Smooth muscle cell of the coronary artery (primary cell): ENCODE measurements around the gene REXO1. TPM values are rescaled to one million over a fixed set of nuclear protein-coding genes. Genes with fewer than 3 reads are reported as not detected.

ENCODE experiments used
- total RNA-seq: library from RNA; depleted of rRNA; stranded (reverse); fragments of >200 nt; gene quantifications from 2 replicates; pipeline ENCODE4 v1.2.3, GENCODE V29; 2014; ENCODE audit warnings: low replicate concordance

REXO1 gene, protein sequence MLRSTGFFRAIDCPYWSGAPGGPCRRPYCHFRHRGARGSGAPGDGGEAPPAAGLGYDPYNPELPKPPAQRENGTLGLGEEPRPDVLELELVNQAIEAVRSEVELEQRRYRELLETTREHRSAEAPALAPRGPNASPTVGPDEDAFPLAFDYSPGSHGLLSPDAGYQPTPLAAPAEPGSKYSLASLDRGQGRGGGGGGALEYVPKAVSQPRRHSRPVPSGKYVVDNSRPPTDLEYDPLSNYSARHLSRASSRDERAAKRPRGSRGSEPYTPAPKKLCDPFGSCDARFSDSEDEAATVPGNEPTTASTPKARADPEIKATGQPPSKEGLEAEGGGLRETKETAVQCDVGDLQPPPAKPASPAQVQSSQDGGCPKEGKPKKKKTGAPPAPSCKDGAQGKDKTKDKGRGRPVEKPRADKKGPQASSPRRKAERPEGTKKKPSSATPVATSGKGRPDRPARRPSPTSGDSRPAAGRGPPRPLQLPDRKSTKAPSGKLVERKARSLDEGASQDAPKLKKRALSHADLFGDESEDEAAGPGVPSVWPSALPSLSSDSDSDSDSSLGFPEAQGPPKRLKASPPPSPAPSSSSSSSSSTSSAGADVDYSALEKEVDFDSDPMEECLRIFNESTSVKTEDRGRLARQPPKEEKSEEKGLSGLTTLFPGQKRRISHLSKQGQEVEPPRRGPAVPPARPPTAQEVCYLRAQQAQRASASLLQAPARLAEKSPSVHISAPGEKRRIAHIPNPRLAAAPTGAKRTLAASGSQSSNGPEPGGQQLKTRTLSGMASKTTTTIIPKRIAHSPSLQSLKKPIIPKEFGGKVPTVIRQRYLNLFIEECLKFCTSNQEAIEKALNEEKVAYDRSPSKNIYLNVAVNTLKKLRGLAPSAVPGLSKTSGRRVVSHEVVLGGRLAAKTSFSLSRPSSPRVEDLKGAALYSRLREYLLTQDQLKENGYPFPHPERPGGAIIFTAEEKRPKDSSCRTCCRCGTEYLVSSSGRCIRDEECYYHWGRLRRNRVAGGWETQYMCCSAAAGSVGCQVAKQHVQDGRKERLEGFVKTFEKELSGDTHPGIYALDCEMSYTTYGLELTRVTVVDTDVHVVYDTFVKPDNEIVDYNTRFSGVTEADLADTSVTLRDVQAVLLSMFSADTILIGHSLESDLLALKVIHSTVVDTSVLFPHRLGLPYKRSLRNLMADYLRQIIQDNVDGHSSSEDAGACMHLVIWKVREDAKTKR
- total RNA-seq, result 2.9 and 4.1 TPM in 2 replicates

DNA sequence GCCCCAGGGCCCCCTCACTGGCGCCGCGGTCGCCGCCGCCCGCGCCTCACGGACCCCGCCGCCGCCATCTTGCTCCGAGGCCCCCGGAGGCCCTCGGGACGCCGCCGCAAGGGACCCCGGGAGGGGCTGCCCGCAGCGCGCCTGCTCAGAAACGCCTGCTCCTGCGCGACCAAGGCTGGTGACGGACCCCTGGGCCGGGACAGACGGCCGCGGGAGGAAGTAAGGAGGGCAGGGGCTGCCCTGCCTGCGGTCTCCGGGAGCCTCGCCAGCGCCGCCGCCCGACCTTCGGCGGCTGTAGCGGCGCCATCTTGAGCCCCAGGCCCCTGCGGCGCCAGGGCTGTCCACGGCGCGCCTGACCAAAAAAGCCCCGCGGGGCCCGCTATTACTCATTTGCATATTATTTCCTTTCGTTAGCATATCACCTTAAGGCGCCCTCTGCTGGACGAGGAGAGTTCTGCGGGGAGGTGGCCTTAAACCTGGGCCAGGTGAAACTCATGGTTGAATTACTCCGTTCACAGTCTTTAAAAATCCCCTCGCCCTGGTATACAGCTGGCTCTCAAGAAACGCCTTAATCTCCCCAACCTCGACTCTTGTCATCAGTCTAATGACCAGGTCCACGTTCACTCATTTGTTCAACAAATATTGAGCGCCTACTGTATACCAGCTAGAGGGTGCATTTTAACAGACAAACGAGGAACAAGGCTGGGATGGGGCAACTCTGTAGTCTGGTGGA, at the start of gene REXO1:
TSS of gene REXO1 (minus strand) at position 85 of the 733 bp plus-strand sequence. CDS start 125 bp downstream, outside the sequence.

DNA sequence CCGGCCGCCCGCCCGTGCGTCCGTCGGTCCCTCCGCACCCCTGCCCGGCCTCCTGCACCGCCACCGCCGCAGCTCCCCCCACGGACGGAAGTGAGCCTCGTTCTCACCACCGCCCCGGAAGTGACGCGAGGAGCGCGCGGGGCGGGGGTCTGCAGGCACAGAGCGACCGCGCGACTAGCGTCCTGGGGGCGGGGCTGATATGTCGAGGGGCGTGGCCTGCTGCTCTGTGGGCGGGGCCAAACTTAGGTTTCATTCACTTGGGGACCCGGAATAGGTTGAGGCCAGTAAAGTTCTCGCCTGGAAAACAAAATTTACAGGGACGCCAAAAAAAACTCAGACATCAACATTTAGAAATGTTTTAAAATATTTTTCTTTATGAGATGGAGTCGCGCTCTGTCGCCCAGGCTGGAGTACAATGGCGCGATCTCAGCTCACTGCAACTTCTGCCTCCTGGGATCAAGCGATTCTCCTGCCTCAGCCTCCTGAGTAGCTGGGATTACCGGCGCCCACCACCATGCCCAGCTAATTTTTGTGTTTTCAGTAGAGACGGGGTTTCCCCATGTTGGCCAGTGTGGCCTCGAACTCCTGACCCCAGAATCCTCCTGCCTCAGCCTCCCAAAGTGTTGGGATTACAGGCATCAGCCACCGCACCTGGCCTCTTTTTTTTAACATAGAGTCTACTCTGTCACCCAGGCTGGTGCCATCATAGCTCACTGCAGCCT, 37.3 kb upstream of the REXO1 start, which contains the start of gene ABHD17A:
TSS of gene ABHD17A (minus strand) at position 99 of the 722 bp plus-strand sequence. CDS start 3,930 bp downstream, outside the sequence.

DNA sequence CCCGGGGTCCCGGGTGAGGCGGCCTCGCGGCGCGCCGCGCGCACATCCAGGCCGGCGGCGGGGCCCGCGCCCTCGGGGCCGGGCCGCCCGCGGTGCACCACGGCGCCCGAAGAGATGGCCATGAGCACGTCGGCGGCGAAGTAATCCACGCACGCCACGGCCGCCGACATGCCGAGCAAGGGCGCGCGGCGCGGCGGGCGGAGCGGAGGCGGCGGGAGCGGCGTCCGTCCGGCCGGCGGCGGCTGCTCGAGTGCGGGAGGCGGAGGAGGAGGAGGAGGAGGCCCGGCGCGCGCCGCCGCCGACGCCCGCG, 15.0 kb upstream of the REXO1 start, which contains the start of gene KLF16:
TSS of gene KLF16 (minus strand) at position 252 of the 310 bp plus-strand sequence. CDS start at position 170, 82 bp downstream.

DNA sequence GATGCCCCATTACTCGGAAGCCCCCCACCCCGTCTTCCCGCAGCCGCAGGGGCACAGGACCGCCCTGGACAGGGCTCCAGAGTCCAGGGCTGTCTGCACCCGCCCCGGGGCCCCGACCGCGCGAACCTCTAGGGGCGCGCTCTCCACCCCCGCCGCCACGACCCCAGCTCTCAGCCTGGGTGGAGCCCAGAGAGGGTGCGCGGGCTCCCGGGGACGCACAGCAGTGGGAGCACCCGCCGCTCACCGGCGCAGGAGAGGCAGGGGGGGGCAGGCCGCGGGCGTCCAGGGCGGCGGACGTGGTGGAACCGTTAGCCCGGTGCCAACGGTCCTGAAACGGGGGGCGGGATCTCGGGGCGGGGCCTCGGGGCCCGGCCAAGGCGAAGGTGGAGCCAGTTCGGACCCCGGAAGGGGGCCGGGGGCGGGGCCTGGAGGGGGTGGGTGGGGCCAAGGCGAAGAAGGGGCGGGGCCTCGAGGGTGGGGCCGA, 36.3 kb downstream of the REXO1 start, which contains the start of gene ATP8B3:
TSS of gene ATP8B3 (minus strand) at position 335 of the 484 bp plus-strand sequence. CDS start 540 bp downstream, outside the sequence.

Other genes with a start within 250 kb of the REXO1 start
- 42.0 and 110 TPM in 2 replicates for gene UQCR11, start 243.0 kb downstream of the REXO1 start, total RNA-seq
- gene TCF3, start 195.9 kb downstream of the REXO1 start, total RNA-seq, result 58.5 and 79.1 TPM in 2 replicates
- not detected in 2 replicates for gene ONECUT3, start 95.0 kb downstream of the REXO1 start, total RNA-seq
- gene ATP8B3, start 36.2 kb downstream of the REXO1 start, total RNA-seq, result 0.82 and 2.0 TPM in 2 replicates
- gene KLF16, start 15.1 kb upstream of the REXO1 start, total RNA-seq, result 0.94 and 3.8 TPM in 2 replicates
- gene ABHD17A, start 37.0 kb upstream of the REXO1 start, total RNA-seq, result 101 and 167 TPM in 2 replicates
- gene ADAT3, start 56.9 kb upstream of the REXO1 start, total RNA-seq, result 2.0 and 2.1 TPM in 2 replicates
- 12.4 and 20.6 TPM in 2 replicates for gene SCAMP4, start 56.9 kb upstream of the REXO1 start, total RNA-seq
- 81.2 and 81.9 TPM in 2 replicates for gene CSNK1G2, start 92.7 kb upstream of the REXO1 start, total RNA-seq
- gene BTBD2, start 167.2 kb upstream of the REXO1 start, total RNA-seq, result 45.7 and 76.4 TPM in 2 replicates
- gene MKNK2, start 202.8 kb upstream of the REXO1 start, total RNA-seq, result 93.6 and 184 TPM in 2 replicates
- 11.0 and 13.1 TPM in 2 replicates for gene MOB3A, start 247.8 kb upstream of the REXO1 start, total RNA-seq
- gene IZUMO4, start 248.4 kb upstream of the REXO1 start, total RNA-seq, result 0.90 and 2.1 TPM in 2 replicates